Measurements from ENCODE around the gene GARNL3.

Gene GARNL3

DNA sequence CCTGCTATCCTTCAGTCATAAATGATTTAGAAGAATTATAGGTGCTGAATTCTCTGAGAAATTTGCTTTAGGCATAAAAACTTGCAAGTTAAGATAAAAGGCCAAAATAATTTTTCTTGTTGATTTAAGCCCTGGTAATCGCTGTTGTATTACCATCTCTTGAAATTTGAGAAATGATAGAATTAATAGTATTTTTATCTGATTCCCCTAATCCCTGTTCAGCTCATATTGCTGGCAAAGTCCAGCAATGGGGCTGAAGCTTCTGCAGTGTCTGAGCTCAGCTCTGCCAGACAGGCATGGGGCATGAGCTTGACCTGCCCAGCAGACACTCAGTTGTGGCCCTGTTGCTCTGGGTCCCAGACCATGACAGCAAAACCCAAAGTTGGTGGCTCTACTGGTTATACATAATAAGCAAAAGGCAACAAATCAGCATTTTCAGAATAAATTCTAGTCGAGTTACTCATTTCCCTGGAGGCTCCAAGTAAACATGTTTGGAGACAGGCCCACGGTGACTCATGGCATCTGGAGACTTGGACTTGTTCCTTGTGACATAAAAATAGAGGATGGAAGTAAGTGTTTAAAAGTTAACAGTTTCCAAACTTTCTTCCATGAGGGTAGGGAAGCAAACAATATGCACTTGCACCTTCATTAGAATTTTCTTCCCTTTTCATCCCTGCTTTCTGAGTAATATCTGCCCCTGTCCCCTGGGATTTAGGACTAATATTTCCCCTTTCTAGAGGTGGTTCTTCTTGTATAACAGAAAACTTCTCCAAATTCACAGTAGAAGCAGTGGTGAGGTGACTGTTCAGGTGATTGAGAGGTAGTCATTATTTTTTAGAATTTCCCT is 72.2 kb downstream of the GARNL3 start:
- H3K4me3 ChIP-seq (replicated peaks; ENCODE audit: low read depth, low read length): no peak overlapping the region
- H3K27me3 ChIP-seq (replicated peaks; ENCODE audit: control insufficient read depth, insufficient read depth, low read length): no peaks in the 10 kb centered on the region
- DNase-seq (ENCODE audit: extremely low read depth, insufficient read length): no peak
- H3K36me3 ChIP-seq (ENCODE audit: control insufficient read depth, insufficient read depth, low read length): peaks cover 2% of the 10 kb centered on the region; the same call in 1 of the 2 replicates
- TF ChIP-seq, protein P1, sequence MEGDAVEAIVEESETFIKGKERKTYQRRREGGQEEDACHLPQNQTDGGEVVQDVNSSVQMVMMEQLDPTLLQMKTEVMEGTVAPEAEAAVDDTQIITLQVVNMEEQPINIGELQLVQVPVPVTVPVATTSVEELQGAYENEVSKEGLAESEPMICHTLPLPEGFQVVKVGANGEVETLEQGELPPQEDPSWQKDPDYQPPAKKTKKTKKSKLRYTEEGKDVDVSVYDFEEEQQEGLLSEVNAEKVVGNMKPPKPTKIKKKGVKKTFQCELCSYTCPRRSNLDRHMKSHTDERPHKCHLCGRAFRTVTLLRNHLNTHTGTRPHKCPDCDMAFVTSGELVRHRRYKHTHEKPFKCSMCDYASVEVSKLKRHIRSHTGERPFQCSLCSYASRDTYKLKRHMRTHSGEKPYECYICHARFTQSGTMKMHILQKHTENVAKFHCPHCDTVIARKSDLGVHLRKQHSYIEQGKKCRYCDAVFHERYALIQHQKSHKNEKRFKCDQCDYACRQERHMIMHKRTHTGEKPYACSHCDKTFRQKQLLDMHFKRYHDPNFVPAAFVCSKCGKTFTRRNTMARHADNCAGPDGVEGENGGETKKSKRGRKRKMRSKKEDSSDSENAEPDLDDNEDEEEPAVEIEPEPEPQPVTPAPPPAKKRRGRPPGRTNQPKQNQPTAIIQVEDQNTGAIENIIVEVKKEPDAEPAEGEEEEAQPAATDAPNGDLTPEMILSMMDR (IDR thresholded peaks at IDR 0.05; ENCODE audit: insufficient read depth, low read length, poor library complexity, severe bottlenecking): no peak

DNA sequence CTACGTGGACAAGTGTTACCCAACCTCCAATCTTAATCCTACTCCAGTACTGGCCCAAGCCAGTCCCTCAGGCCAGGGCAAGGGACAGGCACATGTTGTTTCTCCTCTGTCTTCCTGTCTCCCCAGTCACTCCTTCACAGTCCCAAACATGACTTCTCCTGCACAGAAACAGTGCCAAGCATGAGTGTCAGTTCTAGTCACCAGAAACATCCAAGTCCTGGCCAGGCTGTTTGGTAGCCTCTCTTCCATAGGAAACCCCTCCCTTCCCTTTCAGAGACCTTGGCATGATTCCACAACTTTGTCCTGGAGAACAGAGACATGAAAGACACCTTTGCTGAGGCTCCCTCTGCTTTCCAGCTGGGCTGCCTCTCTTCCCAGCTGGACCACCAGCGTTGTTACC is 76.1 kb downstream of the GARNL3 start:
- no peaks in the 10 kb centered on the region for H3K27me3 ChIP-seq (replicated peaks; ENCODE audit: control insufficient read depth, insufficient read depth, low read length)
- peaks cover 2% of the 10 kb centered on the region for H3K36me3 ChIP-seq (ENCODE audit: control insufficient read depth, insufficient read depth, low read length)
- no peak for DNase-seq (ENCODE audit: extremely low read depth, insufficient read length)
- TF ChIP-seq, protein P1 (IDR thresholded peaks at IDR 0.05; ENCODE audit: insufficient read depth, low read length, poor library complexity, severe bottlenecking): no peak
- no peak overlapping the region for H3K4me3 ChIP-seq (replicated peaks; ENCODE audit: low read depth, low read length)

DNA sequence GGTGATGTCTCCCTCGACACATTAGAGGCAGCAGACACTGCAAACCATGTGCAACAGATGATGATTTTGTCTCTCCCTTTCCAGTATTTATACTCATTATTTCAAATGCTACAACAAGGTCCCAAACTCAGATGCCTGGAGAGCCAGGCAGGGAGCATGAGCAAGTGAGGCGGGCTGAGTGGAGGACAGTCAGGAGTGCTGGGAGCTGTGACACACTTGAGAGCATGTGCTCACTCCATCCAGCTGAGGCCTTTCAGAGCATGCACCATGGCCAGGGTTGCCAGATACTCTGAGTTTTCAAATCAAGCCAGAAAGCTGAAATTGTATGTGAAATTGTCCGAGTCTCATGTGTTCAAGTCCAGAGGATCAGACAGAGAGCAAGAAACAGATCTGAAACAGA is 76.6 kb downstream of the GARNL3 start:
- no peaks in the 10 kb centered on the region for H3K27me3 ChIP-seq (replicated peaks; ENCODE audit: control insufficient read depth, insufficient read depth, low read length)
- TF ChIP-seq, protein P1 (IDR thresholded peaks at IDR 0.05; ENCODE audit: insufficient read depth, low read length, poor library complexity, severe bottlenecking): no peak
- no peak overlapping the region for H3K4me3 ChIP-seq (replicated peaks; ENCODE audit: low read depth, low read length)
- DNase-seq (ENCODE audit: extremely low read depth, insufficient read length): no peak
- H3K36me3 ChIP-seq (ENCODE audit: control insufficient read depth, insufficient read depth, low read length): peaks cover 1% of the 10 kb centered on the region

DNA sequence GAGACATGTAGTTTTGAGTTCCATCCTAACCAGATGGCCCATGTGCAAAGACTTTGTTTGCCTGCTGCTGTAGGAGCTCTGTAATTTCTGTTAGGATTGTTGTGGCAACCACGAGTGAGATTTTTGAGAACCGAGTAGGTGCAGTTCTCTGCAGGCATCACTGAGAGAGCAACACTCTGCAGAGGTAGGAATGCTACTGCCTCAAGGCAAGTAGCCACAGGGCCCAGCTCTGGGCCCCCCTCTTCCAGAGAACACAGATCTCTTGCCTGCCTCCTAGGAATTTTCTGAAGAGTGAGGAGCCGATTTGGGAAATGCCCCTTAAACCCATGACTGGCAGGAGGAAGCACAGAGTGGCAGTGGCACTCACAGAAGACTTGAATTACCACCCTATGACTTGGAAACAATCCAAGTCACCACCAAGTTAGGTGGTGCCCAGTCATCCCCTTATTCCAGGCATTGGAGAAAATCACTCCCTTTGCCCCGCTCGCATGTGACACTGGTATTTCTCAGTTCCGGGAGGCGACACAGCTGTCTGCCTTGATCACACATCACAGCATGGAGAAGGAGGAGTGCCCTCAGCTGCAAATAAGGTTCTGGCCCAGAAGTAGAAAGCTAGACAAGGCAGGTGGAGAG is 79.9 kb downstream of the GARNL3 start:
- H3K4me3 ChIP-seq (replicated peaks; ENCODE audit: low read depth, low read length): no peak overlapping the region
- peaks cover 1% of the 10 kb centered on the region for H3K36me3 ChIP-seq (ENCODE audit: control insufficient read depth, insufficient read depth, low read length)
- TF ChIP-seq, protein P1 (IDR thresholded peaks at IDR 0.05; ENCODE audit: insufficient read depth, low read length, poor library complexity, severe bottlenecking): no peak
- no peak for DNase-seq (ENCODE audit: extremely low read depth, insufficient read length)
- H3K27me3 ChIP-seq (replicated peaks; ENCODE audit: control insufficient read depth, insufficient read depth, low read length): no peaks in the 10 kb centered on the region

DNA sequence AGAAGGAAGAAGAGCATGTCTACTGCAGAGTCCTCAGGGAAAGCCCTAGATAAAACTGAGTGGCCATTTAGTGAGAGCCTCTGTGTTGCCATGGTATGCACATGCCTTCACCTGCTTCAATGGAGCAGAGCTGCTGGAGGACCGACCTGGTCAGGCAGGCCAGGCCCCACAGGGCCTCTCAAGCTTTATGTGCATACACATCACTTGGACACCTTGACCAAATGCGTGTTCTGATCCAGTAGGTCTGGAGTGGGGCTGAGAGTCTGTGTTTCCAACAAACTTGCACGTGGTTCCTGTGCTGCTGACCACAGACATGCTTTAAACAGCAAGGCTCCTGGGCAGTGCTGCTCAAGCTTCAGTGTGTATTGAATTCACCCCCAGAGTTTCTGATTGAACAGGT is 81.0 kb downstream of the GARNL3 start:
- TF ChIP-seq, protein P1 (IDR thresholded peaks at IDR 0.05; ENCODE audit: insufficient read depth, low read length, poor library complexity, severe bottlenecking): no peak
- Histone ChIP-seq H3K27me3 (replicated peaks; ENCODE audit: control insufficient read depth, insufficient read depth, low read length) (no peaks in the 10 kb centered on the region), H3K36me3 (ENCODE audit: control insufficient read depth, insufficient read depth, low read length) (peaks cover 1% of the 10 kb centered on the region), H3K4me3 (replicated peaks; ENCODE audit: low read depth, low read length) (no peak overlapping the region)
- no peak for DNase-seq (ENCODE audit: extremely low read depth, insufficient read length)
